Endothelial cell of umbilical vein (primary cell): ENCODE data around the gene SLC5A3. TPM values are rescaled to one million over a fixed set of nuclear protein-coding genes. Genes with fewer than 3 reads are reported as not detected.

Experiments
- BruUV-seq: library from RNA; stranded (reverse); fragments of 400-500 nt; replicated peaks from 2 replicates; lab custom pipeline; 2021; lab: Mats Ljungman, UMichigan
- CTCF ChIA-PET: fragments of 300-600, 350-600 bp; sonication (Branson Sonifier 250); formaldehyde crosslinking; loops from one replicate; lab custom pipeline; 2021; ENCODE audit warnings: antibody characterized with exemption, inconsistent platforms; lab: Charles Lee
- POLR2A ChIA-PET: fragments of 300-600, 350-600 bp; sonication (Branson Sonifier 250); formaldehyde crosslinking; loops from one replicate; lab custom pipeline; 2021; ENCODE audit warnings: antibody characterized with exemption, inconsistent platforms; lab: Charles Lee
- DNase-seq: peaks from one replicate; pipeline ENCODE4 v3.0.0-alpha.2; 2011; ENCODE audit warnings: low read depth, low spot score
- FAIRE-seq: peaks from 2 replicates; lab custom pipeline; 2011; peaks lifted over from hg19 to GRCh38; lab: Jason Lieb, UNC
- H2AFZ ChIP-seq: 2 replicates; pipeline ENCODE4 v1.6.0; 2012; ENCODE audit warnings: low read depth, low read length, control low read depth, inconsistent platforms
- H3K27ac ChIP-seq: 2 replicates; pipeline ENCODE4 v1.5.1; 2011; ENCODE audit warnings: low read depth, mild to moderate bottlenecking, control low read depth, low read length, moderate library complexity; ENCODE audit not compliant: insufficient read depth
- H3K27me3 ChIP-seq, 2 experiments: 2 replicates each; pipeline versions ENCODE4 v1.6.0 to v1.6.1; 2011; ENCODE audit warnings: low read length in 2 of 2, mixed read lengths in 1 of 2; ENCODE audit not compliant: control insufficient read depth in 2 of 2, insufficient read depth in 2 of 2
- H3K36me3 ChIP-seq, 2 experiments: 2 replicates in 1 of 2; 3 replicates in 1 of 2; pipeline ENCODE4 v1.5.1; 2011; ENCODE audit warnings: low read length in 2 of 2, mild to moderate bottlenecking in 1 of 2, moderate library complexity in 1 of 2; ENCODE audit not compliant: control insufficient read depth in 2 of 2, insufficient read depth in 2 of 2; ENCODE audit errors: extremely low read depth in 1 of 2
- H3K4me1 ChIP-seq: 3 replicates; pipeline ENCODE4 v1.5.1; 2011; ENCODE audit warnings: mild to moderate bottlenecking, low read length; ENCODE audit not compliant: control insufficient read depth, insufficient read depth; ENCODE audit errors: extremely low read depth
- H3K4me2 ChIP-seq: 2 replicates; pipeline ENCODE4 v1.6.1; 2011; ENCODE audit warnings: low read length, control low read depth, mixed read lengths; ENCODE audit not compliant: insufficient read depth
- H3K4me3 ChIP-seq, 3 experiments: fragments of 200-600 bp in 1 of 3; sonication (generic), shearing (Covaris generic) in 1 of 3; replicated peaks in 1 of 3; 2 replicates each; pipeline ENCODE4 v1.5.1; 2011 to 2016; ENCODE audit warnings: control low read depth in 3 of 3, low read length in 3 of 3, mild to moderate bottlenecking in 2 of 3, inconsistent platforms in 1 of 3, low read depth in 1 of 3, moderate library complexity in 1 of 3; ENCODE audit not compliant: insufficient read depth in 1 of 3
- H3K79me2 ChIP-seq: 2 replicates; pipeline ENCODE4 v1.6.0; 2012; ENCODE audit warnings: low read length, inconsistent platforms; ENCODE audit not compliant: control insufficient read depth, insufficient read depth
- H3K9ac ChIP-seq: replicated peaks from 2 replicates; pipeline ENCODE3; 2011; ENCODE audit warnings: low read length, control low read depth; ENCODE audit not compliant: insufficient read depth; ENCODE audit errors: extremely low read depth
- H3K9me1 ChIP-seq: replicated peaks from 3 replicates; pipeline ENCODE4 v1.6.0; 2011; ENCODE audit warnings: mild to moderate bottlenecking, low read length; ENCODE audit not compliant: control insufficient read depth, insufficient read depth; ENCODE audit errors: extremely low read depth
- H3K9me3 ChIP-seq: replicated peaks from 2 replicates; pipeline ENCODE4 v1.5.1; 2012; ENCODE audit warnings: low read length, inconsistent platforms; ENCODE audit not compliant: control insufficient read depth, insufficient read depth
- H4K20me1 ChIP-seq: replicated peaks from 2 replicates; pipeline ENCODE3; 2011; ENCODE audit warnings: mild to moderate bottlenecking, low read length; ENCODE audit not compliant: control insufficient read depth, insufficient read depth; ENCODE audit errors: extremely low read depth
- CTCF ChIP-seq, 2 donors: IDR thresholded peaks; 1 replicate in 1 of 2; 2 replicates in 1 of 2; pipeline ENCODE4 v1.5.1; 2011; ENCODE audit warnings: low read length in 2 of 2, mild to moderate bottlenecking in 2 of 2, moderate library complexity in 2 of 2, control low read depth in 1 of 2, inconsistent platforms in 1 of 2, low read depth in 1 of 2; ENCODE audit not compliant: insufficient read depth in 1 of 2; ENCODE audit errors: extremely low read depth in 1 of 2
- EZH2 ChIP-seq: IDR thresholded peaks from 2 replicates; pipeline ENCODE4 v1.6.1; 2012; ENCODE audit warnings: borderline replicate concordance, low read depth, mild to moderate bottlenecking, moderate library complexity, low read length, inconsistent platforms; ENCODE audit not compliant: severe bottlenecking
- FOS ChIP-seq: IDR thresholded peaks from 2 replicates; pipeline ENCODE4 v1.6.1; 2011; ENCODE audit warnings: mild to moderate bottlenecking, low read length, moderate library complexity, borderline replicate concordance; ENCODE audit not compliant: insufficient read depth
- GATA2 ChIP-seq: IDR thresholded peaks from 2 replicates; pipeline ENCODE4 v1.7.0; 2011; ENCODE audit warnings: low read depth, mild to moderate bottlenecking, moderate library complexity, mixed read lengths, low read length; ENCODE audit not compliant: insufficient read length, insufficient read depth
- JUN ChIP-seq: IDR thresholded peaks from 2 replicates; pipeline ENCODE4 v1.6.1; 2011; ENCODE audit warnings: borderline replicate concordance, low read depth; ENCODE audit not compliant: insufficient read length, insufficient read depth
- MAX ChIP-seq: IDR thresholded peaks from 2 replicates; pipeline ENCODE4 v1.6.1; 2011; ENCODE audit not compliant: insufficient read depth, insufficient read length
- MYC ChIP-seq: IDR thresholded peaks from one replicate; pipeline ENCODE4 v1.6.1; 2011; ENCODE audit warnings: mild to moderate bottlenecking, low read depth, low read length
- POLR2A ChIP-seq: IDR thresholded peaks from 2 replicates; pipeline ENCODE4 v1.6.1; 2012; ENCODE audit warnings: low read depth, mild to moderate bottlenecking, control low read depth, low read length
- POLR2AphosphoS5 ChIP-seq: IDR thresholded peaks from 2 replicates; pipeline ENCODE4 v1.6.1; 2012; ENCODE audit warnings: low read depth, mild to moderate bottlenecking, control low read depth, low read length, moderate library complexity; ENCODE audit not compliant: insufficient read depth
- dilution Hi-C: fragments of 300-500 bp; cut with MboI; formaldehyde crosslinking; loops from one replicate; pipeline ENCODE4 v1.15.0; 2019; ENCODE audit warnings: low sequenced_read_pairs; ENCODE audit not compliant: extremely low pct_ligation_motif_present
- intact Hi-C: fragments of 100-400 bp; cut with micrococcal nuclease; formaldehyde crosslinking; loops from one replicate; pipeline ENCODE4 v1.10.0; 2022
- polyA plus RNA-seq, 4 experiments: library from polyadenylated mRNA; depleted of rRNA in 3 of 4; stranded (reverse) in 3 of 4; unstranded in 1 of 4; fragments of >200 nt; gene quantifications; 2 replicates each; pipeline versions ENCODE4 v1.2.1 to v1.2.3, GENCODE V29; 2011 to 2012; ENCODE audit warnings: missing spikeins in 1 of 4
- total RNA-seq: library from RNA; stranded (reverse); gene quantifications from 2 replicates; pipeline ENCODE4 v1.2.3, GENCODE V29; 2021

SLC5A3 gene
- total and polyA plus RNA-seq, 2 donors (not counting 3 experiments of a cell fraction or from before 2014, with no cell fraction given), result 1.6 to 8.0 TPM

- Histone ChIP-seq H4K20me1 (no peaks in the 10 kb centered on the region), H3K36me3 (no peaks in the 10 kb centered on the region), H2AFZ (no peak overlapping the region), H3K79me2 (peaks cover 6% of the 10 kb centered on the region), H3K4me2 (no peak overlapping the region), H3K9me1 (no peaks in the 10 kb centered on the region), H3K4me3 (no peak overlapping the region), H3K27me3 (peaks cover 5 to 6% of the 10 kb centered on the region in 2 experiments), H3K9ac (no peak overlapping the region), H3K4me1 (peaks cover 10% of the 10 kb centered on the region), H3K9me3 (no peaks in the 10 kb centered on the region), H3K27ac (no peak overlapping the region)
- POLR2A ChIA-PET, result no interaction called here
- DNase-seq, result no peak
- CTCF ChIA-PET, result no interaction called here
- no peak for FAIRE-seq
- TF ChIP-seq EZH2 (no peak), JUN (no peak), GATA2 (no peak), MYC (no peak), FOS (no peak), POLR2A (no peak), MAX (no peak), POLR2AphosphoS5 (no peak), CTCF (IDR thresholded peaks at IDR 0.05; ENCODE audit: extremely low read depth in 1 of 2, insufficient read depth in 1 of 2, low read depth in 1 of 2, low read length in 2 of 2) (no peak)
- intact Hi-C loops (loop anchor here (2.0 to 5.0 kb wide), 4 partner anchors 131 to 171 kb away; no protein-coding TSS in a partner anchor), dilution Hi-C loops (no loop called here)
- no TSS peak for BruUV-seq
These were observed 1.7 kb upstream of the SLC5A3 start for GRCh38 chr21:34071683-34072082.
